ENCODE data around the gene FLNB. TPM values are rescaled to one million over a fixed set of nuclear protein-coding genes. Genes with fewer than 3 reads are reported as not detected.

FLNB gene
- total RNA-seq, 1 experiment from 2014 or later = 127 TPM

DNA sequence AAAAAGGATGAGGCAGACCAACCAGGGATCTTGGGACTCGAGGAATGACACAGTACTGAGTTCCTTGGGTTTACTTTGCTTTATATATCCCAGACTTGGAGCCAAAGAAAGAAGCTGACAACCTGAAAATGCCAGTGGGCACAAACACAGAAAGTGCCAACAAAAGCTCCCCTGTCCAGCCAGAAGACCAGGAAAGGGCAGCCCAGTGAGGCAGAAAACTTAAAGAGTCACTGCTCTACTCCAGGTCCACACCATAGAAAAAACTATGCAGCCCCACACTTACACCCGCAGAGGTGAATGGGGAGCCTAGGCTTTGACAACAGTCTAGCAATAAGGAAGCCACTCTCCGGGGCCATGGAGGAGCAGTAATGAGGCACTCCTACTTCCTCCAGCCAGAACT is 80.3 kb downstream of the FLNB start (continued):
- TF ChIP-seq, protein P1, sequence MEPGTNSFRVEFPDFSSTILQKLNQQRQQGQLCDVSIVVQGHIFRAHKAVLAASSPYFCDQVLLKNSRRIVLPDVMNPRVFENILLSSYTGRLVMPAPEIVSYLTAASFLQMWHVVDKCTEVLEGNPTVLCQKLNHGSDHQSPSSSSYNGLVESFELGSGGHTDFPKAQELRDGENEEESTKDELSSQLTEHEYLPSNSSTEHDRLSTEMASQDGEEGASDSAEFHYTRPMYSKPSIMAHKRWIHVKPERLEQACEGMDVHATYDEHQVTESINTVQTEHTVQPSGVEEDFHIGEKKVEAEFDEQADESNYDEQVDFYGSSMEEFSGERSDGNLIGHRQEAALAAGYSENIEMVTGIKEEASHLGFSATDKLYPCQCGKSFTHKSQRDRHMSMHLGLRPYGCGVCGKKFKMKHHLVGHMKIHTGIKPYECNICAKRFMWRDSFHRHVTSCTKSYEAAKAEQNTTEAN (CRISPR knock-in tag; IDR thresholded peaks at IDR 0.05) = no peak

DNA sequence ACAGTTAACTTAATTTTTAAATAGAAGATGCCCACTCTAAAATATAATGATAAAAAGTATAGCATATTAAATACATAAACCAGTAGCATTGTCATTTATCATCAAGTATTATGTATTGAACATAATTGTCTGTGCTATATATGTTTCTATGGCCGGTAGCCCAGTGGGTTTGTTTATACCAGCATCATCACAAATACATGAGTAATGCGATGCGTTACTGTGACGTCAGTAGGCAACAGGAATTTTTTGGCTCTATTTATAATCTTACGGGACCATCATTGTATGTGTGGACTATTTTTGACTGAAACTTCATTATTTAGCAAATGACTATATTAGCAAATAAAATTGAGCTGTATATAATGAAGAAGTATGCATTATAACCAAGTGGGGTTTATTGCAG is 82.1 kb downstream of the FLNB start:
- ATAC-seq (no peak), DNase-seq (ENCODE audit: low spot score) (no peak)
- Mint-ChIP-seq H3K4me1 (no peaks in the 10 kb centered on the region), H3K9me3 (no peaks in the 10 kb centered on the region), H3K27me3 (ENCODE audit: low read depth) (no peaks in the 10 kb centered on the region), H3K27ac (no peak overlapping the region), H3K4me3 (no peak overlapping the region), H3K36me3 (peaks cover 7% of the 10 kb centered on the region)
- ChIA-PET CTCF (no interaction called here), POLR2A (no interaction called here)
- TF ChIP-seq, protein P2, sequence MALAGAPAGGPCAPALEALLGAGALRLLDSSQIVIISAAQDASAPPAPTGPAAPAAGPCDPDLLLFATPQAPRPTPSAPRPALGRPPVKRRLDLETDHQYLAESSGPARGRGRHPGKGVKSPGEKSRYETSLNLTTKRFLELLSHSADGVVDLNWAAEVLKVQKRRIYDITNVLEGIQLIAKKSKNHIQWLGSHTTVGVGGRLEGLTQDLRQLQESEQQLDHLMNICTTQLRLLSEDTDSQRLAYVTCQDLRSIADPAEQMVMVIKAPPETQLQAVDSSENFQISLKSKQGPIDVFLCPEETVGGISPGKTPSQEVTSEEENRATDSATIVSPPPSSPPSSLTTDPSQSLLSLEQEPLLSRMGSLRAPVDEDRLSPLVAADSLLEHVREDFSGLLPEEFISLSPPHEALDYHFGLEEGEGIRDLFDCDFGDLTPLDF (CRISPR knock-in tag; IDR thresholded peaks at IDR 0.05) = no peak
- TF ChIP-seq SP1 (CRISPR knock-in tag; conservative IDR thresholded peaks at IDR 0.05) = no peak
- TF ChIP-seq TP53 (CRISPR knock-in tag; IDR thresholded peaks at IDR 0.05) = no peak
- TF ChIP-seq SOX15 (CRISPR knock-in tag; IDR thresholded peaks at IDR 0.05) = no peak
- TF ChIP-seq ETV6 (CRISPR knock-in tag; IDR thresholded peaks at IDR 0.05) = no peak
- TF ChIP-seq, protein P3, sequence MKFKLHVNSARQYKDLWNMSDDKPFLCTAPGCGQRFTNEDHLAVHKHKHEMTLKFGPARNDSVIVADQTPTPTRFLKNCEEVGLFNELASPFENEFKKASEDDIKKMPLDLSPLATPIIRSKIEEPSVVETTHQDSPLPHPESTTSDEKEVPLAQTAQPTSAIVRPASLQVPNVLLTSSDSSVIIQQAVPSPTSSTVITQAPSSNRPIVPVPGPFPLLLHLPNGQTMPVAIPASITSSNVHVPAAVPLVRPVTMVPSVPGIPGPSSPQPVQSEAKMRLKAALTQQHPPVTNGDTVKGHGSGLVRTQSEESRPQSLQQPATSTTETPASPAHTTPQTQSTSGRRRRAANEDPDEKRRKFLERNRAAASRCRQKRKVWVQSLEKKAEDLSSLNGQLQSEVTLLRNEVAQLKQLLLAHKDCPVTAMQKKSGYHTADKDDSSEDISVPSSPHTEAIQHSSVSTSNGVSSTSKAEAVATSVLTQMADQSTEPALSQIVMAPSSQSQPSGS (CRISPR knock-in tag; IDR thresholded peaks at IDR 0.05; ENCODE audit: borderline replicate concordance, low read depth) = no peak
- no peak for TF ChIP-seq JUN (CRISPR knock-in tag; IDR thresholded peaks at IDR 0.05)
- TF ChIP-seq, protein P4, sequence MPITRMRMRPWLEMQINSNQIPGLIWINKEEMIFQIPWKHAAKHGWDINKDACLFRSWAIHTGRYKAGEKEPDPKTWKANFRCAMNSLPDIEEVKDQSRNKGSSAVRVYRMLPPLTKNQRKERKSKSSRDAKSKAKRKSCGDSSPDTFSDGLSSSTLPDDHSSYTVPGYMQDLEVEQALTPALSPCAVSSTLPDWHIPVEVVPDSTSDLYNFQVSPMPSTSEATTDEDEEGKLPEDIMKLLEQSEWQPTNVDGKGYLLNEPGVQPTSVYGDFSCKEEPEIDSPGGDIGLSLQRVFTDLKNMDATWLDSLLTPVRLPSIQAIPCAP (CRISPR knock-in tag; IDR thresholded peaks at IDR 0.05) = no peak
- no peak for TF ChIP-seq FOXJ3 (CRISPR knock-in tag; IDR thresholded peaks at IDR 0.05; ENCODE audit: borderline replicate concordance)

DNA sequence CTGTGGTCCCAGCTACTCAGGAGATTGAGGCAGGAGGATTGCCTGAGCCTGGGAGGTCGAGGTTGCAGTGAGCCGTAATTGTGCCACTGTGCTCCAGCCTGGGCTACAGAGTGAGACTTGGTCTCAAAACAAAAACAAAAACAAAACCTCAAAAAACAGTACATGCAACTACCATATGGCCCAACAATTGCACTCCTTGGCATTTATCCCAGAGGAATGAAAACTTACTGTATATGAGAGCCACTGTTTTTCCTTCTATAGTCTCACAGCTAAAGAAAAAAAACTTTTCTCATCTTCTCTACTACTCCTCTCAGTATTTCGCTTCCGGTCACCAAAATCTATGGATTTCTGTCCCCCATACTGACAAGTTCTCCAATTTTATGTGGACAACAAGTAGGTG is 84.3 kb downstream of the FLNB start:
- ATAC-seq (no peak), DNase-seq (ENCODE audit: low spot score) (no peak)
- Mint-ChIP-seq H3K36me3 (peaks cover 18% of the 10 kb centered on the region), H3K27me3 (ENCODE audit: low read depth) (no peaks in the 10 kb centered on the region), H3K27ac (no peak overlapping the region), H3K9me3 (no peaks in the 10 kb centered on the region), H3K4me3 (no peak overlapping the region), H3K4me1 (no peaks in the 10 kb centered on the region)
- POLR2A ChIA-PET = no interaction called here
- CTCF ChIA-PET = no interaction called here
- TF ChIP-seq JUN (CRISPR knock-in tag; IDR thresholded peaks at IDR 0.05) (no peak), MYBL2 (CRISPR knock-in tag; IDR thresholded peaks at IDR 0.05) (no peak), ZBTB21 (CRISPR knock-in tag; IDR thresholded peaks at IDR 0.05; ENCODE audit: borderline replicate concordance) (no peak), HMGA2 (CRISPR knock-in tag; IDR thresholded peaks at IDR 0.05) (no peak), NR3C1 (CRISPR knock-in tag; conservative IDR thresholded peaks at IDR 0.05; ENCODE audit: low read depth) (no peak), JAZF1 (CRISPR knock-in tag; IDR thresholded peaks at IDR 0.05) (no peak), NR2C2 (CRISPR knock-in tag; IDR thresholded peaks at IDR 0.05) (no peak), FOXK1 (CRISPR knock-in tag; IDR thresholded peaks at IDR 0.05) (no peak), SP1 (CRISPR knock-in tag; conservative IDR thresholded peaks at IDR 0.05) (no peak), KAT7 (CRISPR knock-in tag; IDR thresholded peaks at IDR 0.05; ENCODE audit: borderline replicate concordance) (no peak)
- TF ChIP-seq, protein P5, sequence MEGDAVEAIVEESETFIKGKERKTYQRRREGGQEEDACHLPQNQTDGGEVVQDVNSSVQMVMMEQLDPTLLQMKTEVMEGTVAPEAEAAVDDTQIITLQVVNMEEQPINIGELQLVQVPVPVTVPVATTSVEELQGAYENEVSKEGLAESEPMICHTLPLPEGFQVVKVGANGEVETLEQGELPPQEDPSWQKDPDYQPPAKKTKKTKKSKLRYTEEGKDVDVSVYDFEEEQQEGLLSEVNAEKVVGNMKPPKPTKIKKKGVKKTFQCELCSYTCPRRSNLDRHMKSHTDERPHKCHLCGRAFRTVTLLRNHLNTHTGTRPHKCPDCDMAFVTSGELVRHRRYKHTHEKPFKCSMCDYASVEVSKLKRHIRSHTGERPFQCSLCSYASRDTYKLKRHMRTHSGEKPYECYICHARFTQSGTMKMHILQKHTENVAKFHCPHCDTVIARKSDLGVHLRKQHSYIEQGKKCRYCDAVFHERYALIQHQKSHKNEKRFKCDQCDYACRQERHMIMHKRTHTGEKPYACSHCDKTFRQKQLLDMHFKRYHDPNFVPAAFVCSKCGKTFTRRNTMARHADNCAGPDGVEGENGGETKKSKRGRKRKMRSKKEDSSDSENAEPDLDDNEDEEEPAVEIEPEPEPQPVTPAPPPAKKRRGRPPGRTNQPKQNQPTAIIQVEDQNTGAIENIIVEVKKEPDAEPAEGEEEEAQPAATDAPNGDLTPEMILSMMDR (IDR thresholded peaks at IDR 0.05) = no peak
- TF ChIP-seq, protein P6, sequence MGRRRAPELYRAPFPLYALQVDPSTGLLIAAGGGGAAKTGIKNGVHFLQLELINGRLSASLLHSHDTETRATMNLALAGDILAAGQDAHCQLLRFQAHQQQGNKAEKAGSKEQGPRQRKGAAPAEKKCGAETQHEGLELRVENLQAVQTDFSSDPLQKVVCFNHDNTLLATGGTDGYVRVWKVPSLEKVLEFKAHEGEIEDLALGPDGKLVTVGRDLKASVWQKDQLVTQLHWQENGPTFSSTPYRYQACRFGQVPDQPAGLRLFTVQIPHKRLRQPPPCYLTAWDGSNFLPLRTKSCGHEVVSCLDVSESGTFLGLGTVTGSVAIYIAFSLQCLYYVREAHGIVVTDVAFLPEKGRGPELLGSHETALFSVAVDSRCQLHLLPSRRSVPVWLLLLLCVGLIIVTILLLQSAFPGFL (CRISPR knock-in tag; IDR thresholded peaks at IDR 0.05; ENCODE audit: borderline replicate concordance) = no peak
- TF ChIP-seq, protein P3 (CRISPR knock-in tag; IDR thresholded peaks at IDR 0.05; ENCODE audit: borderline replicate concordance, low read depth) = no peak
- TF ChIP-seq, protein P7, sequence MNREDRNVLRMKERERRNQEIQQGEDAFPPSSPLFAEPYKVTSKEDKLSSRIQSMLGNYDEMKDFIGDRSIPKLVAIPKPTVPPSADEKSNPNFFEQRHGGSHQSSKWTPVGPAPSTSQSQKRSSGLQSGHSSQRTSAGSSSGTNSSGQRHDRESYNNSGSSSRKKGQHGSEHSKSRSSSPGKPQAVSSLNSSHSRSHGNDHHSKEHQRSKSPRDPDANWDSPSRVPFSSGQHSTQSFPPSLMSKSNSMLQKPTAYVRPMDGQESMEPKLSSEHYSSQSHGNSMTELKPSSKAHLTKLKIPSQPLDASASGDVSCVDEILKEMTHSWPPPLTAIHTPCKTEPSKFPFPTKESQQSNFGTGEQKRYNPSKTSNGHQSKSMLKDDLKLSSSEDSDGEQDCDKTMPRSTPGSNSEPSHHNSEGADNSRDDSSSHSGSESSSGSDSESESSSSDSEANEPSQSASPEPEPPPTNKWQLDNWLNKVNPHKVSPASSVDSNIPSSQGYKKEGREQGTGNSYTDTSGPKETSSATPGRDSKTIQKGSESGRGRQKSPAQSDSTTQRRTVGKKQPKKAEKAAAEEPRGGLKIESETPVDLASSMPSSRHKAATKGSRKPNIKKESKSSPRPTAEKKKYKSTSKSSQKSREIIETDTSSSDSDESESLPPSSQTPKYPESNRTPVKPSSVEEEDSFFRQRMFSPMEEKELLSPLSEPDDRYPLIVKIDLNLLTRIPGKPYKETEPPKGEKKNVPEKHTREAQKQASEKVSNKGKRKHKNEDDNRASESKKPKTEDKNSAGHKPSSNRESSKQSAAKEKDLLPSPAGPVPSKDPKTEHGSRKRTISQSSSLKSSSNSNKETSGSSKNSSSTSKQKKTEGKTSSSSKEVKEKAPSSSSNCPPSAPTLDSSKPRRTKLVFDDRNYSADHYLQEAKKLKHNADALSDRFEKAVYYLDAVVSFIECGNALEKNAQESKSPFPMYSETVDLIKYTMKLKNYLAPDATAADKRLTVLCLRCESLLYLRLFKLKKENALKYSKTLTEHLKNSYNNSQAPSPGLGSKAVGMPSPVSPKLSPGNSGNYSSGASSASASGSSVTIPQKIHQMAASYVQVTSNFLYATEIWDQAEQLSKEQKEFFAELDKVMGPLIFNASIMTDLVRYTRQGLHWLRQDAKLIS (CRISPR knock-in tag; IDR thresholded peaks at IDR 0.05; ENCODE audit: borderline replicate concordance) = no peak
